NCI-H2196 (cell line): ENCODE results near the gene DNAH6.

Source experiments
- DNase-seq: peaks from one replicate; lab custom pipeline; 2025; ENCODE audit not compliant: unreplicated experiment; lab: John Stamatoyannopoulos, UW

DNAH6 gene

GRCh38 chr2:84694088-84694622 is 177.9 kb downstream of the DNAH6 start:
- no peak for DNase-seq

DNA sequence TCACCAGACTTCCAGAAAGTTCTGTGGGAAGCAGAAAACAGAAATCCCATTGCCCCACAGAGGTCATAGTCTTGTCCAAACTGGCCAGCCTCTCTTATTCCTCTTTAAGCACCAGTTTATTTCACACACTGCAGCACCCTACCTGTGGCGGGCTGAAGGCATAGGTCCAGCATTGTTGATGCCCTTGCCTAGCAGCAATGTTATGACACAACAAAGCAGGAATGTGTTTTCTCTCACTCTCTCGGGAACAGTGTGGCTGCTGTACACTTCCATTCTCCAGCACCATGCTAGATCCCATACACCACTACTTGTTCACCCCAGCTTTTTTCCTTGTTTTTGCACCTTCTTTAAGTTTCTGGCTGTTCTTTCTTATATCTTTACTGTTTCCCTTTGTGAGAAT is 181.6 kb downstream of the DNAH6 start:
- DNase-seq, result no peak

GRCh38 chr2:84700006-84700405 is 183.7 kb downstream of the DNAH6 start:
- no peak for DNase-seq

DNA sequence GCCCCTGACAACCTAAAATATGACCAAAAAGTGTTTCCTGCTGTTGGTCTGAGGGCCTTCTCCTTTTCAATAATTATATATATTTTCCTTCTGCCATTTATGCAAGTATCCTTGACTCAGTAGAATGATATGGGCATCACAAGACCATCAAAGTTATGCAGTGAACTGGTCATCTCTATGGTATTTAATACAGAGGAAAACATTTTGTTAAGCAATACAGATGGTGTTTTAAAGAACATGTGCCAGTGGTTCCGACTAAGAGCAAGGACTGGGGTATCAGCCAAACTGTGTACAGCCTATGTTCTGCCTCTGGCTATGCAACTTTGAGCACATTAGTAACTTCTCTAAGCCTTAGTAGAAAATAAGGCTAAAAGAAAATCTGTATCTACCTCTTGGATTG is 185.6 kb downstream of the DNAH6 start:
- no peak for DNase-seq

DNA sequence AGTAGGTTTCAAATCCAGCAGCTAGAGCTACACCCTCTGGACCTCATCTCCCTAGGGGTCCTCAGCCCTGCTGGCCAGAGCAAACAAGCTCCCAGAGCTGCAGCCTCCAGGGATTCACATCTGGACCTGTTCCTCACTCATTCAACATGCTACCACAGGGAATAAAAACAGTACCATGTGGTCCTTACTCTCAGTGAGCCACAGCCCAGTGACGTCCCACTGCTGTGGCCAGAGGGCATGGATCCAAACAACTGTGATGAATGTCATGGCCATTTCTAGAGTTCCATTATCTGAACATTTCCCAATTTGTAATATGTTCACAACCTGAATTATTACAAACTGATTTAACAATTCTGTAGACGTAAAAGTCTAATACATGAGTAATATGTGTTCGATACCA is 186.6 kb downstream of the DNAH6 start:
- DNase-seq, result no peak

DNA sequence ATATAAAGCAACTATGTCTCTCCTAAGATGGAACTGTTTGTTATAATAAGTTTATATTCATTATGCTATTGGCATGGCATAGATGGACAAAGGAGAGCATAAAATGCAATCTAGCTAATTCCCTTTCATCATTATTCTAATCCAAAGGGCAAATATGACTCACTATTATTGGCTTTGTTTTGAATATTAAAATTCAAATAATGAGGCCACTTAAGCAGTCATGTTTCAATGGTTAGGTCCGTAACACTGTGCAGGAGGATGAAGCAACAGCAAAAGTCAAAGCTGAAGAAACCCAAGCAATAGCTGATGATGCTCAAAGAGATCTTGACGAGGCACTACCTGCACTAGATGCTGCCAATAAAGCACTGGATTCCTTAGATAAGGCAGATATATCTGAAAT is 187.5 kb downstream of the DNAH6 start:
- DNase-seq, result no peak

- DNase-seq, result no peak
Measured at GRCh38 chr2:84704505-84705244, 188.4 kb downstream of the DNAH6 start.

GRCh38 chr2:84705858-84706257 is 189.6 kb downstream of the DNAH6 start:
- no peak for DNase-seq

- DNase-seq, result no peak
Measured at GRCh38 chr2:84708442-84708841, 192.1 kb downstream of the DNAH6 start.

DNA sequence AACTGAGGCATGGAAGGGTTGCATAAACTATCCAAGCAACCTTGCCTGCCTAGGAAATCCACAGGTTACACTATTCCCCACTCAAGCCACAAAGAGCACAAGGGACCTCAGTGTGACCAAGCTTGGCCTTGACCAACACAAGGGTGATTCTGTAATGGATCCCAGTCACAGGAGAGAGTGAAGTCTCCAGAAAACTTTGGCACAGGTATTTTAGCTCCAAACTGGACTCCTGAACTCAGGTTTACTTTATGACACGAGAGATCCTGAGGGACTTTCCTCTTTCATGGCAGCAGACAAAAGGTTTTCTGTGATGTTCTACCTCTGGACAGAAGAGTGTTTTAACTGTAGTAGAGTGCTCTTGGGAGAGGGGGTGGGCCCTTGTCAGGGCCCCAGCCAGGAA is 195.4 kb downstream of the DNAH6 start:
- no peak for DNase-seq

DNA sequence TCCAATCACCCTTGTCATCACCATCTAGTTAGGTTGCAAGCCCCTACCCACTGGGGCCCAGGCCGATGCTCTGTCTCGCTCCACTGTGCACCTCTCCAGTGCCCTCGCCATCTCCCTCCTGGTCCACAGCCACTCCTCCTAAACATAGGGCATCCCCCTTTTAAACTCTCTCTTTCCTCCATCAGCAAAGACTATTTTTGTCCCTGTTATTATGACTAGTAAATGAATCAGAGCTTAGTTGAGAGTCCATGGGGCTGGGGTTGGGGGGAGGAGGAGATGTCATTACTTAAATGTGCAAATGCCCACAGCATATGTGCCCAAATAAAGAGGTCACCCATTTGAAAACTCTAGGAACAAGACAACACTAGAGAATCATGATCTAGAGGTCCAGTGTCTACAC is 197.1 kb downstream of the DNAH6 start:
- no peak for DNase-seq

DNA sequence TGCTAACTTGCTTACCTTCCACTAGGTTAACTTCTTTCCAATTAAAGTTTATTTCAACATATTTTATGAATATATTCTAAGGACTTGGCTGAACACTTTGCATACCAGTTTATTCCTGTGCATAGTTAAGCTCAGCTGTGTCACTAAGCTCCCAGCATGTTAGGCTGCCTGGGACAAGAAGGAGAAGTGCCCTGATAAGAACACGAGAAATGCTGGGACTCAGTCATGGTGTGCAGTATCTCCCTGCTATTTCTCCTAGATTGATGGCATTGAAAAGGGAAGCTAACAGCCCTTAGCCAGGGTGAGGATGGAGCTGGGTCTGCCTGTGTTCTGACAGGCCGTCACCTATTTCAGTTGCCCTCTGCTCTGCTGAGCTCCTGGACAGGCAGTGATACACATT is 200.3 kb downstream of the DNAH6 start:
- DNase-seq, result no peak

GRCh38 chr2:84717302-84717701 is 201.0 kb downstream of the DNAH6 start:
- DNase-seq, result no peak

GRCh38 chr2:84719434-84719833 is 203.1 kb downstream of the DNAH6 start:
- DNase-seq, result no peak

GRCh38 chr2:84723831-84724230 is 207.5 kb downstream of the DNAH6 start:
- no peak for DNase-seq

GRCh38 chr2:84725717-84726116 is 209.4 kb downstream of the DNAH6 start:
- DNase-seq, result no peak

DNA sequence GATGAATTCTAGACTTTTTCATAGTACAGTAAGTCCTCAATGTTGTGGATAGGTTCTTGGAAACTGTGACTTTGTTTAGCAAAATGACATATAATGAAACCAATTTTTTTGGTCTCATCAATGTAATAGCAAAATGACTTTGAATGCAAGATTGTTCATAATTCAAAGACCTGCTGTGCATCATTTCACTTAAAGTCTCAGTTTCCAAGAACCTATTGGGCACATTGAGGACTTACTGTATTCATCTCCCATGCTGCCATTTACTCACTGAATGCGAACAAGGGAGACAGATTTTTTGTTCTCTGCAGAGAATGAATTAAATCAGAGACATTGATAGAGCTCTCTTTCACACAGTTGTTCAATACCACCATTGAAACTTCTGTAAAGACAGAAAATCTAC is 211.0 kb downstream of the DNAH6 start:
- DNase-seq, result no peak

DNA sequence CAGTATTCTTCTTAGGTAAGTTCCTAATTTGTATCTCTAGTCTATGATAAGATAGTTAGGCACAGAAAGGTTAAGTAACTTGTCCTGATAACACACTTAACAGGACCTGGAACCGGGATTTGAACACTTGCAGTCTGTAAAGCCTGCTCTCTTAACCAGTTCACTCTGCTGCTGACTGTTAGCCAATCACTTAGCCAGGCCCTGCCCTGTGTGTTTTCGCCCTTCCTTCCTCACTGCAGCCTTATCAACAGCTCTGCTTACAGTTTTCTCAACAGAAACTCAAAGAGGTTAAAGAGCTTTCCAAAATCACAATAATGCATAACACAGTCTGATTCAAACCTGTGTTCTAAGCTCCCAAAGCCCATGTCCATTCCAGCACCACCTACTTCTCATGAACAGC is 212.9 kb downstream of the DNAH6 start:
- no peak for DNase-seq

DNA sequence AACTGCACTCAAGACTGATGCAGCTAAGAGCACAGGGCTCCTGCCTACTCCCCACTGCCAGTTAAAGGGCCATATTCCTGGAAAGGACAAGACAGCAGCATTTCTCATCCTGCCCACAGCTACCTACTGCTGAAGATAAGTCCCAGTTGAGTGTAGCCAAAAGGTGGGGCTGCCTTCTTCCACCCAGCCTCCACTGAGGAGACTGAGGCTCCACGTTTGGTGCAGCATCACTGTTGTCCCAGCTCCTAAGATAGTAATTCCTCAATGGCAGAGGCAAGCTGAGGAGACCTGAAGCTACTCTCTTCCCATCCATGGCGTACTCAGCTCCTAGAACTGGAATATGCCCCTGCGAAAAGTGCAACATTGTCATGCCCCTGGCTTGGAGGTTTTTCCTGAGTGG is 214.9 kb downstream of the DNAH6 start:
- DNase-seq, result no peak

DNA sequence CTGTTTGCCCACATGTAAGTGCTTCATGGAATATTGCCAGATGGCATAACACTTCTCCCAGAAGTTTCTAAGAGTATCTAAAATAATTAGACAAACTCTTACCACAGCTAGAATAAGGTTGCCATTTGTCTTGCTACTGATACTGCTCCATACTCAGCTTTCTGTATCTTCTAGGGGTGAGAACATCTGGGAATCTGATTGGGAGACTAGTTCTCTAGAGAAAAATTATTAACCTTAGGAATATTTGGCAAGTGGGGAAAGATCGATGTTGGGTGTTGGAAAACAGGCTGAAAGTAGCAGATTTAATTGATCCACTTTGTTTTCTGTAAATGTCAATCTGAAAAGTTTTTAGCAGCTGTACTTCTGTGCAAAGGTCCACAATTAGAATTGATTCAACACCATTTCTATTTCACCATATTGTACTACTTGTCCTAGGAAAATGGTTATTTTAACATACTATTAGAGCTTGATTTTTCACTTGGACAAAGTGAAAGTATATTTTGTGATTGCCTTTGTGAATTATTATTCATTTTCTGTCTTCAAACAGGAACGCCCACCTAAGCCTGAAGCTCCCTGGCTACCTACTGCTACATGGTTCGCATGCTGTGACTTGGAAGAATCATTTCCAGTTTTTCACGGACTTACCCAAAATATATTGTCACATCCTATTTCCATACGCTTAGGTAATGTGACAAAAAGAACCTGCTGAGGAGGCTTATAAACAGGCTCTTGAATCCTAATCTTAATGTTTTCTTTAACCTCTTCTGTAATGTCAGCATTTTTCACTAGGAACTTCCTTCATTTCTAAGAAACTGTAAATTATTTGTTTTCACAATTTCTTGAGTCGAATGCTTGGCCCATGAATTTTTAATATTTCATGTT is 216.8 kb downstream of the DNAH6 start:
- no peak for DNase-seq

DNA sequence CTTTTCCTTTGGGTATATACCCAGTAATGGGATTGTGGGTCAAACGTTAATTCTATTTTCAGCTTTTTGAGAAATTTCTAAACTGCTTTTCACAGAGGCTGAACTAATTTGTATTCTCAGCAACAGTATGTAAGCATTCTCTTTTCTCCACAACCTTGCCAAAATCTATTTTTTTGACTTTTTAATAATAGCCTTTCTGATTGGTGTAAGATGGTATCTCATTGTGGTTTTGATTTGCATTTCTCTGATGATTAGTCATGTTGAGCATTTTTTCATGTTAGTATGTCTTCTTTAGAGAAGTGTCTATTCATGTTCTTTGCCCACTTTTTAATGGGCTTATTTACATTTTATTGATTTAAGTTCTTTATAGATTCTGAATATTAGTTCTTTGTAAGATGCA is 219.1 kb downstream of the DNAH6 start:
- no peak for DNase-seq

DNA sequence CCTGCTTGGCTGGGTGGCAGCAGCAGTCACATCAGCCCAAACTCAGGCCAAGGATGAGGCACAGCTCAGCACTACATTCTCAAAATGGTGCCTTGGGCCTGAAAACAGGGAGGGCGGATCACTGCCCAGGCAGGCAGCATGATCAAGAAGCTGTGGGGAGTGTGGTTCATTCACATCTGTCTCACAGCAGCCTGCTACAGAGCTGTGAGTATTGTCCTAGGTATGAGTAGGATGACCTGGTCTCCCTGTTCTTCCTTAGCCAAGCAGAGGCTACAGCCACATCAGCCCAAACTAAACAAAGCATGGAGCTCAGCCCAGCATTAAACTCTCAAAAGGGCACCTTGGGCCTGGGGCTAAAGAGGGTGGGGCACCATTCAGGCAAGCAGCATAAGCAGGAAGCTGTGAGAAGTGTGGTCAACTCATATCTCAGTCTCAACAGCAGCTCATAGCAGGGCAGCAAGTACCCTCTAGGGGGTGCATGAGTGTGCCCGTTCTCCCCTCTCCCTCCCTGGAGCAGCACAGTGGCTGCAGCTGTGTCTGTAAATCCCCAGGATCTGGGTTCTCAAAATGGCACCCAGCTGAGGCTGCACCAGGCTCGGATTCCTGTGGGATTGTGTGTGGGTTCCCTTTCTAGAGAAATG is 225.0 kb downstream of the DNAH6 start:
- no peak for DNase-seq
